ENCODE data around the gene PMVK.

- TF ChIP-seq CTCF (conservative IDR thresholded peaks at IDR 0.05 in 1 of 2, IDR thresholded peaks at IDR 0.05 in 1 of 2; ENCODE audit: low read depth in 1 of 2, low read length in 2 of 2) (no peak), EZH2 (IDR thresholded peaks at IDR 0.05; ENCODE audit: low read length, missing control alignments) (no peak)
Measured at GRCh38 chr1:154974808-154975408, 38.4 kb upstream of the PMVK start.
